GM12892 (cell line): Measurements from ENCODE around the gene TPRX1.

Experiments used
- POLR2A ChIP-seq: IDR thresholded peaks from 2 replicates; pipeline ENCODE4 v1.6.1; 2011; ENCODE audit warnings: low read depth, low read length, control low read depth
- TAF1 ChIP-seq: IDR thresholded peaks from 2 replicates; pipeline ENCODE4 v1.6.1; 2011; ENCODE audit warnings: low read depth, mild to moderate bottlenecking, control low read depth, low read length, borderline replicate concordance

DNA sequence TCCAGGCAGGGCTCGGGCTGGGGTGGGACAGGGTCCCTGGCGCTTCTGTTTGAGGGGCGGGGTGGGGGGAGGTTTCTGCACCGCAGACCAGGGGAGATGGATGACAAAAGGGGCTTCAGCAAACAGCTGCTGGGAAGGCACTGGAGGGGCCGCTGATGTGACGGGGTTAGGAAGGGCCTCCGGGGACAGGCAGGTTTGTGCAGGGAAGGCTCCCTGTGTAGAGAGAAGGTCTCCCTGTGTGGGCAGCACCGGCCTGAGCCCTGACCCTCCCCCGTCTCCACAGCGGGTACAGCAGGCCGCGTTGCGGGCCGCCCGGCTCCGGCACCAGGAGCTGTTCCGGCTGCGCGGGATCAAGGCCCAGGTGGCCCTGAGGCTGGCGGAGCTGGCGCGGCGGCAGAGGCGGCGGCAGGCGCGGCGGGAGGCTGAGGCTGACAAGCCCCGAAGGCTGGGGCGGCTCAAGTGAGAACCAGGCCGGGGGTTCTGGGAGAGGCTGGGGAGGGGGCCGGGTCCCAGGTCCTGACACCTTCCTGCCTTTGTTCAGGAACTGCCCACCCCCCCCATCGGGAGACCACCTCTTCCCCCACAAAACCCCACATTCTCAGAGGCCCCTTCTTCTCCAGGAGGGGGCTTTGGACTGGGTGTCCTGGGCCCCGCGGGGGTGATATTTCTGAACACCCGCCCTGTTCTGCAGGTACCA, 49.1 kb downstream of the TPRX1 start:
- TF ChIP-seq TAF1: no peak
- TF ChIP-seq POLR2A: 0 out of 2 replicates have a peak, but pooled peaks have one; percentile 4
